Measurements from ENCODE around the gene KCTD19.

Gene KCTD19

DNA sequence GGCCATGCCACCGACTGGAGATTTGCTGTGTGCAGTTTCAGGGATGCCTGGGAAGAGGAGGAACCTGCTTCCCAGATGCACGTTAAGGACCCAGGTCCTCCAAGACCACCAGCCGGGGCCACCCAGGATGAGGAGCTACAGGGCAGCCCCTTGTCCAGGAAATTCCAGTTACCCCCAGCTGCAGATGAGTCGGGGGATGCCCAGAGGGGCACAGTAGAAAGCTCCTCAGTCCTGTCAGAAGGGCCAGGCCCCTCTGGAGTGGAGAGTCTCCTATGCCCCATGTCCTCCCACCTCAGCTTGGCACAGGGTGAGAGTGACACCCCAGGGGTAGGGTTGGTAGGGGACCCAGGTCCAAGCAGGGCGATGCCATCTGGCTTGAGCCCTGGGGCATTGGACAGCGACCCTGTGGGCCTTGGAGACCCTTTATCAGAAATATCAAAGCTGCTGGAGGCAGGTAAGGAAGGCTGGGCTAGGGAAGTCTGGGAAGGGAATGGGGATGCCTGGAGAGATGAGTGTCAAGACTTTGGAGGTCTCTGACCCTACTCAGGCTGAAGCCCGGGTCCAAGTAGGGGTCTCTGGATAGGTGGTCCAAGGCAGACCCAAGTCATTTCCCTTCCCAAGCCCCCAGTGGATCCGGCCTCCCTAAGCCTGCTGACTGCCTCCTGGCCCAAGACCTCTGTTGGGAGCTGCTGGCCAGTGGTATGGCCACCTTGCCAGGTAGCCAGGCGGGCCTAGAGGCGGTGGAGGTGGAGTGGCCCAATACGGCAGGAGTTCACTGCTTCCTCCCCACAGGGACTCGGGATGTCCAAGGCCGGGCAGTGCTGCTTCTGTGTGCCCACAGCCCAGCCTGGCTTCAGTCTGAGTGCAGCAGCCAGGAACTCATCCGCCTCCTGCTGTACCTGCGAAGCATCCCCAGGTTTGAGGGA, 46.2 kb downstream of the KCTD19 start:
- CTCF ChIA-PET, result interaction anchor here (1.0 to 2.4 kb wide), 12 partner anchors 10 to 190 kb away, joined by 3 to 10 read pairs (median 4); no protein-coding TSS in a partner anchor
- 98% methylated on average over 14 of the region's 15 CpGs for whole genome bisulfite sequencing (ENCODE audit: insufficient coverage)

DNA sequence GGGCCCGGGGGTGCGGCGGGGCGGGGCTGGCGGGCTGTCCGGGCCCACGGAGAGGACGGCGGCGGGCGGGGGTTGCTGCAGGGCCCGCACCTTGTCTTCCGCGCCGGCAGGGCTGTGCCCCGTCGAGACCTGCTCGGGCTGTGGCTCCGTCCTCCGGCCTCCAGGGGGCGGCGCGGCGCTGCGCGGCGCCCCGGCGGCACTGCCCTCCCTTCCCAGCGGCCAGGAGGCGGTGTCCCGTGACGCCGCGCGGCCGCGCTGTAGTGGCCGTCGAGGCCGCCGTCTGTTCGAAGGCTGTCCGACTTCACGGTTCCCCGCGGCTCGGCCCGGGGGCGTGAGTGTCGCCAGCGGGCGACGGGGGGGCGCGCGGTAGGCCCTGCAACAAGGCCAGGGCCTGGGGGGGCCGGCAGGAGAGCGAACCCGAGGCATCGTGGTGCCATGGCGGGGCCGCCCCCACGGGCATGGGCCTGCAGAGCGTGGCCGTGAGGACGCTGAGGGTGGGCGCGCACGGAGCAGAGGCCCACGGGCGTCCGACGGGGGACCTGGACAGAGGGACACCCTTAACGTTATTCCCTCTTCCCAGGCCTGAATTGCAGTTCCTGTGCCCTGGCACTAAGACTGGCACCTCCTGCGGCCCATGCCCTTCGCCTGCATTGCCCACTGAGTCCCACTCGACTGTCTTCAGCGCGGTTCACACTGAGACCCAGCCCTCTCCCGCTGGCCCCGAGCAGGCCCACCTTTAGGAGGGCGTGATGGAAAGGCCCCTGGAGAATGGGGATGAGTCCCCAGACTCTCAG, 47.0 kb downstream of the KCTD19 start, which contains the start of gene PLEKHG4:
Gene PLEKHG4, plus strand, starts transcription at position 237 of the 794 bp plus-strand sequence. Its CDS starts 513 bp downstream, at position 750.
- ChIA-PET POLR2A (interaction anchor here (0.7 kb wide), 1 partner anchor 35 kb away, joined by 4 read pairs; no protein-coding TSS in a partner anchor), CTCF (interaction anchor here (0.9 to 2.3 kb wide), 12 partner anchors 9 to 191 kb away, joined by 3 to 9 read pairs (median 4); no protein-coding TSS in a partner anchor)
- peak; percentile 79 to 87 (median 87) for DNase-seq
- Histone ChIP-seq H3K36me3 (ENCODE audit: control insufficient read depth in 4 of 4, insufficient read depth in 4 of 4, low read length in 3 of 4) (peaks cover 3 to 16% (median 7%) of the 10 kb centered on the region in 4 experiments), H3K9me3 (ENCODE audit: control extremely low read depth in 1 of 5, control insufficient read depth in 4 of 5, insufficient read depth in 2 of 5, low read depth in 1 of 5, low read length in 4 of 5) (no peaks in the 10 kb centered on the region), H3K4me1 (ENCODE audit: control extremely low read depth in 1 of 4, control insufficient read depth in 4 of 4, insufficient read depth in 4 of 4, low read length in 3 of 4) (peaks cover 0 to 21% (median 20%) of the 10 kb centered on the region in 4 experiments), H3K4me3 (ENCODE audit: control insufficient read depth in 1 of 7, extremely low read depth in 1 of 7, insufficient read depth in 4 of 7, low read depth in 2 of 7, low read length in 6 of 7) (peak within 1 kb of the TSS; percentile 25 to 76 (median 63)), H3K27me3 (replicated peaks in 2 of 5; ENCODE audit: control insufficient read depth in 4 of 5, insufficient read depth in 5 of 5, low read length in 4 of 5) (no peaks in the 10 kb centered on the region), H3K27ac (ENCODE audit: insufficient read depth in 1 of 2, low read depth in 1 of 2, low read length in 2 of 2, poor library complexity in 1 of 2, severe bottlenecking in 2 of 2) (peak within 1 kb of the TSS in 1 of 2 experiments; percentile 39)
- 30% methylated on average over 69 of the region's 83 CpGs for WGBS (ENCODE audit: insufficient coverage)

More for the DNA sequence above, 46.2 kb downstream of the KCTD19 start:
- peaks cover 3 to 17% (median 7%) of the 10 kb centered on the region in 4 experiments for H3K36me3 ChIP-seq (ENCODE audit: control insufficient read depth in 4 of 4, insufficient read depth in 4 of 4, low read length in 3 of 4)
- DNase-seq, result no peak
- H3K27me3 ChIP-seq (replicated peaks in 2 of 5; ENCODE audit: control insufficient read depth in 4 of 5, insufficient read depth in 5 of 5, low read length in 4 of 5), result no peaks in the 10 kb centered on the region
- H3K27ac ChIP-seq (ENCODE audit: insufficient read depth in 1 of 2, low read depth in 1 of 2, low read length in 2 of 2, poor library complexity in 1 of 2, severe bottlenecking in 2 of 2), result no peak overlapping the region
- peaks cover 0 to 21% (median 20%) of the 10 kb centered on the region in 4 experiments for H3K4me1 ChIP-seq (ENCODE audit: control extremely low read depth in 1 of 4, control insufficient read depth in 4 of 4, insufficient read depth in 4 of 4, low read length in 3 of 4)
- POLR2A ChIA-PET, result interaction anchor here (0.6 kb wide), 1 partner anchor 26 kb away, joined by 3 read pairs; no protein-coding TSS in a partner anchor
- no peaks in the 10 kb centered on the region for H3K9me3 ChIP-seq (ENCODE audit: control extremely low read depth in 1 of 5, control insufficient read depth in 4 of 5, insufficient read depth in 2 of 5, low read depth in 1 of 5, low read length in 4 of 5)
- peak overlapping the region in 1 of 7 experiments; percentile 76 for H3K4me3 ChIP-seq (ENCODE audit: control insufficient read depth in 1 of 7, extremely low read depth in 1 of 7, insufficient read depth in 4 of 7, low read depth in 2 of 7, low read length in 6 of 7)

DNA sequence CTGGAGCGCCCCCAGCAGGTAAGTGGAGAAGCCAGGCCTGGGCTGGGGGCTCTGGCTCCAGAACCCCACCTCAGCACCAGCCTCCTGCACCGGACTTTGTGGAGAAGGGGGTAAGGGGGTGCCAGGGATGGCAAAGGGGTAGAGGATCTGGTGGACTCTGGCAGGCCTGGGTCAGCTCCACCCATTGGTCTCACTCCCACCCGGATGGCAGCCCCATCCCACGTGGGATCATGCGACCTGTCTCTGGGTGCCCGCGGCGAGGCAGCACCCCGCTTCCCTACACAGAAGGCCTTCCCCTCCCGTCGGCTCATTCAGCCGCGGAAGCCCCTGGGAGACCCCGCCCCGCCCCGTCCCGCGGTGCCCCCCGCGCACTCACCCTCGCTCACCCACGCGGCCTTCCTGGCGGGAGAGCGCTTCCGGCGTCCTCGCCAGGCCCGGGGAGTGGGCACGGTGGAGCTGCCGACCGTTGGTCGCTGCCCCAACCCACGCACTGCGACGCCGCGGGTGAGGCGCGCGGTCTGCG, 47.7 kb downstream of the KCTD19 start:
- H3K4me3 ChIP-seq (ENCODE audit: control insufficient read depth in 1 of 7, extremely low read depth in 1 of 7, insufficient read depth in 4 of 7, low read depth in 2 of 7, low read length in 6 of 7), result peak overlapping the region; percentile 25 to 76 (median 63)
- H3K9me3 ChIP-seq (ENCODE audit: control extremely low read depth in 1 of 5, control insufficient read depth in 4 of 5, insufficient read depth in 2 of 5, low read depth in 1 of 5, low read length in 4 of 5), result no peaks in the 10 kb centered on the region
- H3K36me3 ChIP-seq (ENCODE audit: control insufficient read depth in 4 of 4, insufficient read depth in 4 of 4, low read length in 3 of 4), result peaks cover 3 to 16% (median 7%) of the 10 kb centered on the region in 4 experiments
- peak overlapping the region in 1 of 2 experiments; percentile 39 for H3K27ac ChIP-seq (ENCODE audit: insufficient read depth in 1 of 2, low read depth in 1 of 2, low read length in 2 of 2, poor library complexity in 1 of 2, severe bottlenecking in 2 of 2)
- H3K4me1 ChIP-seq (ENCODE audit: control extremely low read depth in 1 of 4, control insufficient read depth in 4 of 4, insufficient read depth in 4 of 4, low read length in 3 of 4), result peaks cover 0 to 21% (median 20%) of the 10 kb centered on the region in 4 experiments
- peak; percentile 31 to 67 (median 54) for DNase-seq
- ChIA-PET POLR2A (interaction anchor here (0.7 kb wide), 1 partner anchor 35 kb away, joined by 4 read pairs; no protein-coding TSS in a partner anchor), CTCF (interaction anchor here (0.9 to 2.0 kb wide), 7 partner anchors 9 to 136 kb away, joined by 3 to 9 read pairs (median 5); no protein-coding TSS in a partner anchor)
- no peaks in the 10 kb centered on the region for H3K27me3 ChIP-seq (replicated peaks in 2 of 5; ENCODE audit: control insufficient read depth in 4 of 5, insufficient read depth in 5 of 5, low read length in 4 of 5)
- 1% methylated on average over 39 of the region's 42 CpGs for WGBS (ENCODE audit: insufficient coverage)

DNA sequence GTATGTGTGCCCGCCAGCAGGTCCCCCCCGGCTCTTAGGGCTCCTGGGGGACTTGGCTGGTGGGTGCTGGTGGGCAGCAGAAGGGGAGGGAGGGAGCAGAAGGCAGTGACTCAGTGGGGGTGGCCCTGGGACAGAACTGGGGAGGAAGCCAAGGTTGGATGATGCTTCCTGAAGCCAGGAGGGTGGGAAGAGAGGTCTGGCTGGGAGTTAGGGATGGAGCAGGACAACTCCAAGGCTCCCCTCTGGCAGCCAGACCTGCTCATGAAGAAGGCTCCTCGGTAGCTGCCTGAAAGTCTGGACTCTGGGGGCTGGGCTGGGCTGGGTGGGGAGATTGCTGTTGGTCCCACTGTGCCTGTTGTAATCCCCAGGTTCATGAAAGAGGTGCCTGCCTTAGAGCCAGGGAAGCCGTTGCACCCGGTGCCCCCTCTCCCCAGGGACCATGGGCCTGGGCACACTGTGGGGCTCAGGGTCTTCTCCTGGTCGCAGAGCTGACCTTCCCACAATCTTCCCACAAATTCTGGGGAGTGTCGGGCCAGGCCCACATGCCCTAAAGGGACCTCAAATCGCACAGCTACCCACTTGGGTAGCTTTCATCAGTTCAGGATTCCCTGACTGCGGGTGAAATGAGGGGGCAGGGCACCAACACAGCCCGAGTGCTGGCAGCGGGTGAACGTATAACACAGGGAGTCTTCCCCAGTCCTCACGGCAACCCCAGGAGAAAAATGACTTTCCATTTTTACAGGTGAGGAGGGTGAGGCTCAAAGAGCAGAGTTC, 48.4 kb downstream of the KCTD19 start:
- H3K9me3 ChIP-seq (ENCODE audit: control extremely low read depth in 1 of 5, control insufficient read depth in 4 of 5, insufficient read depth in 2 of 5, low read depth in 1 of 5, low read length in 4 of 5), result no peaks in the 10 kb centered on the region
- H3K36me3 ChIP-seq (ENCODE audit: control insufficient read depth in 4 of 4, insufficient read depth in 4 of 4, low read length in 3 of 4), result peaks cover 3 to 16% (median 7%) of the 10 kb centered on the region in 4 experiments
- no peaks in the 10 kb centered on the region for H3K27me3 ChIP-seq (replicated peaks in 2 of 5; ENCODE audit: control insufficient read depth in 4 of 5, insufficient read depth in 5 of 5, low read length in 4 of 5)
- peak overlapping the region in 1 of 2 experiments; percentile 39 for H3K27ac ChIP-seq (ENCODE audit: insufficient read depth in 1 of 2, low read depth in 1 of 2, low read length in 2 of 2, poor library complexity in 1 of 2, severe bottlenecking in 2 of 2)
- ChIA-PET CTCF (interaction anchor here (0.9 to 2.0 kb wide), 7 partner anchors 8 to 136 kb away, joined by 3 to 9 read pairs (median 5); no protein-coding TSS in a partner anchor), POLR2A (interaction anchor here (0.6 kb wide), 1 partner anchor 31 kb away, joined by 3 read pairs; the partner anchor contains the start of gene FHOD1)
- DNase-seq, result no peak
- peaks cover 0 to 21% (median 20%) of the 10 kb centered on the region in 4 experiments for H3K4me1 ChIP-seq (ENCODE audit: control extremely low read depth in 1 of 4, control insufficient read depth in 4 of 4, insufficient read depth in 4 of 4, low read length in 3 of 4)
- WGBS (ENCODE audit: insufficient coverage), result 81% methylated on average over 10 of the region's 13 CpGs
- peak overlapping the region in 6 of 7 experiments; percentile 51 to 76 (median 64) for H3K4me3 ChIP-seq (ENCODE audit: control insufficient read depth in 1 of 7, extremely low read depth in 1 of 7, insufficient read depth in 4 of 7, low read depth in 2 of 7, low read length in 6 of 7)

DNA sequence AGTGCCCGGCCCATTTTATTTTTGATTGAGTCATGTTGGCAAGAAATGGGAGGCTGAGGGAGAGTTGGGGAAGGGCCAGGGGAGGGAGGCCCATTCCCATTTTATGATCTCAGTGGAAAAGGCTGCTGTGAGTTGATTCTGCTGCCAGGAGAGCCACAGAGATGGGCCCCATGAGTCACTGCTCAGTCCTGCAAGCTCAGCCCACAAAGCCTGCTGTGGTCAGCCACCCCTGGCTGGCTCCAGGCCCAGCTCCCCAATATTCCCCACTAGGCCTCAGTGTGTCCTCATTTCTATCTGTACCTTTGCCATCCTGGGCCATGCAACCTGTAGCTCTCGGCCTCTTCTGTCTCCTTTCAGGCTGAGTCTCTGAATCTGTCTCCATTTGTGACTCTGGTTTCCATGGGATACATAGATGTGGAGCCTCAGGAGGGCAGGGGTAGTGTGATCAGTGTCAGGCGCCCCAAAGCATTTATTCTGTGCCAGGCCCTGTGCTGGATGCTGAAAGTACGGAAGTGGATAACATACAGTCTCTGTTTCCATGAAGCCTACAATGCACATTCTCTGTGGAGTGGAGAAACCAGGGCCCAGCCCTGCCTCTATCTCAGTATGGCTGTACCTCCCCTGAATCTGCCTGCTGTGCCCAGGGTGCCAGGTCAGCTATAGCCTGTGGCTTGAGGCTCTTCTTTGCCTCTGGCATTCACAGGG, 49.1 kb downstream of the KCTD19 start:
- Histone ChIP-seq H3K27ac (ENCODE audit: insufficient read depth in 1 of 2, low read depth in 1 of 2, low read length in 2 of 2, poor library complexity in 1 of 2, severe bottlenecking in 2 of 2) (peak overlapping the region in 1 of 2 experiments; percentile 25), H3K36me3 (ENCODE audit: control insufficient read depth in 4 of 4, insufficient read depth in 4 of 4, low read length in 3 of 4) (peaks cover 0 to 16% (median 6%) of the 10 kb centered on the region in 4 experiments), H3K27me3 (replicated peaks in 2 of 5; ENCODE audit: control insufficient read depth in 4 of 5, insufficient read depth in 5 of 5, low read length in 4 of 5) (no peaks in the 10 kb centered on the region), H3K4me3 (ENCODE audit: control insufficient read depth in 1 of 7, extremely low read depth in 1 of 7, insufficient read depth in 4 of 7, low read depth in 2 of 7, low read length in 6 of 7) (peak overlapping the region in 1 of 7 experiments; percentile 76), H3K4me1 (ENCODE audit: control extremely low read depth in 1 of 4, control insufficient read depth in 4 of 4, insufficient read depth in 4 of 4, low read length in 3 of 4) (peaks cover 0 to 21% (median 20%) of the 10 kb centered on the region in 4 experiments), H3K9me3 (ENCODE audit: control extremely low read depth in 1 of 5, control insufficient read depth in 4 of 5, insufficient read depth in 2 of 5, low read depth in 1 of 5, low read length in 4 of 5) (no peaks in the 10 kb centered on the region)
- peak in 2 of 3 donors; percentile 27 to 32 for DNase-seq
- 96% methylated on average over 4 of the region's 4 CpGs for WGBS (ENCODE audit: insufficient coverage)
- ChIA-PET POLR2A (no interaction called here), CTCF (interaction anchor here (1.4 to 2.0 kb wide), 4 partner anchors 13 to 137 kb away, joined by 5 to 9 read pairs (median 6); no protein-coding TSS in a partner anchor)
